Measurements from ENCODE around the gene KLHL40. TPM values are rescaled to one million over a fixed set of nuclear protein-coding genes. Genes with fewer than 3 reads are reported as not detected.

KLHL40 gene
- total and polyA plus RNA-seq, 9 of the 15 experiments (the other 6 are each of a cell fraction or from before 2014, with no cell fraction given): not detected

- TF ChIP-seq ARID3B (CRISPR knock-in tag; IDR thresholded peaks at IDR 0.05; ENCODE audit: borderline replicate concordance): no peak
- no peak for TF ChIP-seq PYGO2 (tag; IDR thresholded peaks at IDR 0.05)
- no peak for TF ChIP-seq ZNF445 (CRISPR knock-in tag; IDR thresholded peaks at IDR 0.05; ENCODE audit: low read depth)
- TF ChIP-seq, protein P1, sequence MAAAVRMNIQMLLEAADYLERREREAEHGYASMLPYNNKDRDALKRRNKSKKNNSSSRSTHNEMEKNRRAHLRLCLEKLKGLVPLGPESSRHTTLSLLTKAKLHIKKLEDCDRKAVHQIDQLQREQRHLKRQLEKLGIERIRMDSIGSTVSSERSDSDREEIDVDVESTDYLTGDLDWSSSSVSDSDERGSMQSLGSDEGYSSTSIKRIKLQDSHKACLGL (CRISPR knock-in tag; IDR thresholded peaks at IDR 0.05; ENCODE audit: borderline replicate concordance, poor library complexity, severe bottlenecking): no peak
- TF ChIP-seq, protein P2, sequence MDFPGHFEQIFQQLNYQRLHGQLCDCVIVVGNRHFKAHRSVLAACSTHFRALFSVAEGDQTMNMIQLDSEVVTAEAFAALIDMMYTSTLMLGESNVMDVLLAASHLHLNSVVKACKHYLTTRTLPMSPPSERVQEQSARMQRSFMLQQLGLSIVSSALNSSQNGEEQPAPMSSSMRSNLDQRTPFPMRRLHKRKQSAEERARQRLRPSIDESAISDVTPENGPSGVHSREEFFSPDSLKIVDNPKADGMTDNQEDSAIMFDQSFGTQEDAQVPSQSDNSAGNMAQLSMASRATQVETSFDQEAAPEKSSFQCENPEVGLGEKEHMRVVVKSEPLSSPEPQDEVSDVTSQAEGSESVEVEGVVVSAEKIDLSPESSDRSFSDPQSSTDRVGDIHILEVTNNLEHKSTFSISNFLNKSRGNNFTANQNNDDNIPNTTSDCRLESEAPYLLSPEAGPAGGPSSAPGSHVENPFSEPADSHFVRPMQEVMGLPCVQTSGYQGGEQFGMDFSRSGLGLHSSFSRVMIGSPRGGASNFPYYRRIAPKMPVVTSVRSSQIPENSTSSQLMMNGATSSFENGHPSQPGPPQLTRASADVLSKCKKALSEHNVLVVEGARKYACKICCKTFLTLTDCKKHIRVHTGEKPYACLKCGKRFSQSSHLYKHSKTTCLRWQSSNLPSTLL (IDR thresholded peaks at IDR 0.05): no peak
- no peak for TF ChIP-seq ZBED1 (IDR thresholded peaks at IDR 0.05)
- TF ChIP-seq PHF20 (IDR thresholded peaks at IDR 0.05; ENCODE audit: partially characterized antibody): no peak
- TF ChIP-seq, protein P3, sequence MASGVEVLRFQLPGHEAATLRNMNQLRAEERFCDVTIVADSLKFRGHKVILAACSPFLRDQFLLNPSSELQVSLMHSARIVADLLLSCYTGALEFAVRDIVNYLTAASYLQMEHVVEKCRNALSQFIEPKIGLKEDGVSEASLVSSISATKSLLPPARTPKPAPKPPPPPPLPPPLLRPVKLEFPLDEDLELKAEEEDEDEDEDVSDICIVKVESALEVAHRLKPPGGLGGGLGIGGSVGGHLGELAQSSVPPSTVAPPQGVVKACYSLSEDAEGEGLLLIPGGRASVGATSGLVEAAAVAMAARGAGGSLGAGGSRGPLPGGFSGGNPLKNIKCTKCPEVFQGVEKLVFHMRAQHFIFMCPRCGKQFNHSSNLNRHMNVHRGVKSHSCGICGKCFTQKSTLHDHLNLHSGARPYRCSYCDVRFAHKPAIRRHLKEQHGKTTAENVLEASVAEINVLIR (CRISPR knock-in tag; IDR thresholded peaks at IDR 0.05): no peak
- no peak for TF ChIP-seq MYC (IDR thresholded peaks at IDR 0.05; ENCODE audit: low read depth, low read length)
- no peak for TF ChIP-seq MYC (CRISPR knock-in tag; IDR thresholded peaks at IDR 0.05; ENCODE audit: borderline replicate concordance, low read depth)
- no peak for TF ChIP-seq SP1 (CRISPR knock-in tag; IDR thresholded peaks at IDR 0.05)
- no peak for TF ChIP-seq ZKSCAN1 (IDR thresholded peaks at IDR 0.05; ENCODE audit: low read depth, low read length)
- TF ChIP-seq NFIC (IDR thresholded peaks at IDR 0.05): no peak
- TF ChIP-seq GABPA (tag; conservative IDR thresholded peaks at IDR 0.05; ENCODE audit: low read depth): no peak
- TF ChIP-seq STAT5B (CRISPR knock-in tag; IDR thresholded peaks at IDR 0.05): no peak
- no peak for TF ChIP-seq SNIP1 (IDR thresholded peaks at IDR 0.05; ENCODE audit: low read depth)
- TF ChIP-seq, protein P4, sequence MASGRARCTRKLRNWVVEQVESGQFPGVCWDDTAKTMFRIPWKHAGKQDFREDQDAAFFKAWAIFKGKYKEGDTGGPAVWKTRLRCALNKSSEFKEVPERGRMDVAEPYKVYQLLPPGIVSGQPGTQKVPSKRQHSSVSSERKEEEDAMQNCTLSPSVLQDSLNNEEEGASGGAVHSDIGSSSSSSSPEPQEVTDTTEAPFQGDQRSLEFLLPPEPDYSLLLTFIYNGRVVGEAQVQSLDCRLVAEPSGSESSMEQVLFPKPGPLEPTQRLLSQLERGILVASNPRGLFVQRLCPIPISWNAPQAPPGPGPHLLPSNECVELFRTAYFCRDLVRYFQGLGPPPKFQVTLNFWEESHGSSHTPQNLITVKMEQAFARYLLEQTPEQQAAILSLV (tag; IDR thresholded peaks at IDR 0.05): no peak
- no peak for TF ChIP-seq TAF7 (tag; IDR thresholded peaks at IDR 0.05)
- TF ChIP-seq MXI1 (IDR thresholded peaks at IDR 0.05; ENCODE audit: low read depth, low read length): no peak
- TF ChIP-seq DIDO1 (tag; IDR thresholded peaks at IDR 0.05; ENCODE audit: low read depth): no peak
These were observed 1.3 kb upstream of the KLHL40 start (continued) for GRCh38 chr3:42683875-42684598.
